Mesenteric fat pad (tissue), 1 donor: ENCODE results near the gene SDK2. TPM values are rescaled to one million over a fixed set of nuclear protein-coding genes. Genes with fewer than 3 reads are reported as not detected.

Source experiments
- DNase-seq: peaks from one replicate; pipeline ENCODE4 v3.0.0-alpha.2; 2020; ENCODE audit warnings: low spot score
- total RNA-seq: library from RNA; stranded (reverse); fragmentation: NEBNext Ultra II Directional; extraction: Animal tissue kit (Norgen Biotek cat#: 25700); gene quantifications from one replicate; pipeline ENCODE4 v1.2.1, GENCODE V29; 2021
- donor health status: DM: yes; HTN: yes; CAD: no.

The SDK2 gene
- total RNA-seq, 1 donor from 2014 or later, result 0.84 TPM

DNA sequence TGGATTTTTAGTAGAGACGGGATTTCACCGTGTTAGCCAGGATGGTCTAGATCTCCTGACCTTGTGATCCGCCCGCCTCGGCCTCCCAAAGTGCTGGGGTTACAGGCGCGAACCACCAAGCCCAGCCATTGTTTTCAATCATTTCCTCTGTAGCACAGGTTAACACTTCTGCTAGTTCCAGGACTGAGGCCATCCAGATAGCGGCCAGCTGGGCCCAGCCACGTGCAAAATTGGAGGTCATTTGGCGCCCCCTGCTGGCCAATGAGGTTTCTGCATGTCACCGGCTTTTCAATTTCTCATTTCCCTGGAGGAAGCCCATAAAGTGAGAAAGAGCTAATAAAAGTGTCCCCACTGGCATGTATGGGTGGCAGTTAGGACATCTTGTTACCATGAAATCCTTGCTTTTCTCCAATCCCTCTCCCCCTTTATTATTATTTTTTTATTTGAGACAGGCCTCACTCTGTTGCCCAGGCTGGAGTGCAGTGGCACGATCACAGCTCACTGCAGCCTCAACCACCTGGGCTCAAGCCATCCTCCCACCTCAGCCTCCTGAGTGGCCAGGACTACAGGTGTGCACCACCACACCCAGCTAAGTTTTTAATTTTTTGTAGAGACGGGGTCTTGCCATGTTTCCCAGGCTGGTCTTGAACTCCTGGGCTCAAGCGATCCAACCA is 274.3 kb downstream of the SDK2 start:
- peak; percentile 94 for DNase-seq

DNA sequence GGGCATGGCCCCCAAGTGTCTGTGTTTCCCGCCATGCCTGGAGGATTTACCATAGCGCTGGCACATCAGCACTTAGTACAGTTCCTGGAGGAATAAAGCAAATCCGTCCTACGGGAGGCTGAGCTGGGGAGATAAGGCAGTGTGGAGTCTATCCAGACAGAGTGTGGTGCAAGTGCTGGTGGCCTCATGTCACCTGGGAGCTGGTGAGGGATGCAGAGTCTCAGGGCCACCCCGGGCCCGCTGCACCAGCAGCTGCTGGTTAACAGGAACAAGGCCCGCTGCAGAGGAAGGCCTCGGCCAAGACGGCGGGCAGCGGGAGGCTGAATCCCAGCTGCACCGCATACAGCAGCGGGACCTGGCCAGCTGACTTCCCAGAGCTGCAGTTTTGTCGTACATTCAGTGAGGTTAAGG is 275.1 kb downstream of the SDK2 start:
- DNase-seq, result no peak

DNA sequence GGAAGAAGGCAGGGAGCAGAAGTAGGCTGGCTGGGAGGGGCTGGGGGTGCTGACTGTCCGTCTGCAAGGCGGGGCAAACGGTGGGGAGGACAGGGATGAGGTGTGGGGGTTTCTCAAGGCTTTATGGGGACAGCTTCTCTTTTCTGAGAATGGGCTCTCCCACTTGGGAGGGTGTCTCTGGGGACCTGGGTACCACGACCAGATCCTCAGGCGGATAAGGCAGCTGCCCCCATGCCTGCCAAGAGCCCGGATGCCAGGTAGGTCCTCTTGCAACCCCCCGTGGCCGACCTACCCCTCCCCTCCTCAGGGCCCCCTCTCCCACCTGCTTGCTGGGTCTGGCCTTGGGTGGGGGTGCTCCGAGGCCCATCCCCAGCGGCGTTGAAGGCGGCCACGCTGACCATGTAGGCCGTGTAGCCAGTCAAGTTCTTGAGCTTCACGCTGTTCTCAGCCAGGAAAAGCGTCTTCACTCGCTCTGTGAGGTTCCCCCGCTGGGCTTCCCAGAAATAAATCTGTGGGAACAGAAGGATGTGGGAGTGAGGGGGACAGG is 276.1 kb downstream of the SDK2 start:
- no peak for DNase-seq

DNA sequence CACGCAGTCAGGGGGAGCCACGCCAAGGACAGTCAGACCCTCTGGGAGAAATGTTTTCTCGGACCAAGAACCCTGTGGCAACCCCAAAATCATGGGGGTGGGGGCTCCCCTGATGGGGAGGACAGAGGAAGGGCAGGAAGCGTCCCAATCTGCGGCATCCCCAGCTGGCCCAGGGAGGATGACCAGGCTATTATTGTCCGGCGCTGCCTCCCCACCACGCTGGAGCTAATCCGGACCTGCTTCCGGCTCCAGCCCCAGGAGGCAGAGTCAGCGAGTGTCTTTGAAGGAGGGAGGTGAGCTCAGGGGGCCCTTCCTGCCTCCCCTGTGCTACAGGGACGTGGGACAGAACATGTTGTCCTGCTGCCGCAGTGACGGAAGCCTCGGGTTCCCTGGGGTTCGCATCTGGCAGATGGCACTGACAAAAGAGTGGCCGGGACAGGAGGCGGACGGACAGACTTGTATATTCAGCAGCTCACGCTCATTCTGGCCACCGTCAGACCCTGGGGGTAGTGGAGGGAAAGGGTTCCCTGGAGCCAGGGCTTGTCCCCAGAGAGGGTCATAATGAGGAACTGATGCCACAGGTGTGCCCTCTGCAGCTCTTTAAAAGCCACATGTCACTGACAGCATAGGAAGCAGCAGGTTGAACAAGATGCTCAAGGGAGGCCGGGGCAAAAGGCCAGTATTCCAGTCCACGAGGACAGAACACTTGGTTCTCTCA is 278.2 kb downstream of the SDK2 start:
- DNase-seq, result no peak

DNA sequence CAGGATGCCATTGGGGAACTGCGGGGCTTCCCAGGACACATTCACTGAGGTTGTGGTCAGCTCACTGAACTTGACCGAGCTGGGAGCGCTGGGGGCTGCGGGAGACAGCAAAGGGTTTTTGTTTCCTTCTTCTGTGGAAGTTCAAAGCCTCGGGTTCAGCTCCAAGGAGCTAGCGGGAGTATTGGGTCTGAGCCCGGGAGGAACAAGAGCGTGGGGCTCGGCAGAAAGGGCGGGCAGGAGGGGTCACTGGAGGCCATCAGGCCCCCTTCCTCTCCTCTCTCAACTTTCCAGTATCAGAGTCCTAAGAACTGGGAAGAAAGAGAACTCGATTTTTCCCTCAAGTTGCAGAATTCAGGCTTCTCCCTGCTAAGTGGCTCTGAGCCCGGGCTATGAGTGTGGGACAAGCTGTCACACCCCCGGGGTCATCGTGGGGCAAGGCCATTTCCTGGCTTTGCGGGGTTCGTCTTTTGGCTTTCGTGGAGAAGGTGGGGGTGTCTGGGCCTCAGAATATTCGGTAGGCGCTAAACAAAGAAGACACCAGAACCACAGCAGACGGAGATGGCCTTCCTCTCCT is 278.9 kb downstream of the SDK2 start:
- no peak for DNase-seq

DNA sequence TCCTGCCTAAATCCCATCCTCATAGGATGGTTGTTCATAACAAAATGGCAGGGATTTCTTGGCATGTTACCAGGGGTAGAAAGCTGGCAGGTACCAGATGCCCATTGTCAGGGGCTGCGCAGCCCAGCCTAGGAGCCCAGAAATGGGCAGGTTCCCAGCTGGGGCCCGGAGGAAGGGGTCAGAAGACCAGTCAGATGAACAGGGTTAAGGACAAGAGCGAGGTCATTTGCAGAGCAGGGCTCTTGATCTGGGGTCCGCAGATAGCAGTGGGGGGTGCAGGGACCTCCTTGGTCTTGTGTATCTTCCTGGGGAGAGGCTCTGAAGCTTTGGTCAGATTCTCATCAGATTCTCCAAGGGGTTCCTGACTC is 280.1 kb downstream of the SDK2 start:
- no peak for DNase-seq

DNA sequence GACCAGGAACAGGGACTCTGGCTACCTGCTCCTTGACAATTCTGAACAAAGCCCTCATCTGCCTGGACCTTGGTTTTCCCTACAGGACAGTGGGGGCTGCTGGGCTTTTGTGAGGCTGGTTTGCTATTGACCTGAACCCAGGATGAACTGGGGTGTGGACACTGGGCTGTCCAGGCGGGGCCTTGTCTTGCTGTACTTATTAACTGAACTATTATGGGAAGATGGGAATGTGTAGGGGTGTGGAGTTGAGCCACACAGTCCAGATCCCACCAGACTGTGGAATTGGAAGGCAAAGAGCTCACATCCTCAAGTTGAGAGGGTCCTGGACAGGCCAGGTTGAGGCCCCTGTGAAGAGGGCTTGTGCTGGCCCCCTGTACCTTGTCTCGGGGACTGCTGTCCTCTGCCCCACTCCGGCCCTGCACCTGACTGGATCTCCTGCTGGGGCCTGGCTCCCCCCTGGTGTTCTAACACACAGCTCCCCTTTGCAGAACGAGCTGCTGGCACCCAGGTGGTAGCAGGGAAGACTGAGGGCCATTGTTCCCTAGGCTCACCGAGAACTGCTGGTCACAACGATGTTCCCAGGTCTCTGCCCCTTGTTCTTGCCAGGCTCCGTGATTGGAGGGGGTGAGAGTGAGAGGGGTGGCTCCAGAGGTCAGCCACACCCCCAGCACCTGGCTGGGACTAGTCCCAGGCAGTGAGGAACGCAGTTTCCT is 280.6 kb downstream of the SDK2 start:
- no peak for DNase-seq

DNA sequence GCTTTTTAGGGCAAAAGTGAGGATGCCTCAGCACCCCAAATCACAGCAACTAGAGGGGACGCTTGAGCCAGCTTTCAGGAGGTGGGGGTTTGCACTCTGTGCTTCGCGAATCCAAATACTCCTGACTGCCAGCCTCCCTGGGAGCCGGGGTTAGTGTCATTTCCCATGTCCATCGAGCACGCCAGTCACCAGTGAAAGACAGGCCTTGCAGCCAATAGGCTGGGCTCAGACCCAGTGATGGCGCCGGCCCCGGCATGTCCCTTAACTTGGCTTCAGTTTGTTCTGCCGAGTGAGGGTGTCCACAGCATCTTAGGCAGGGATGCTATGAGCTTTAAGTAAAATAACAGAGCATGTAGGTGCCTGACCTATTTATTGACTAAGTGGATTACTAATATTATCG is 281.5 kb downstream of the SDK2 start:
- no peak for DNase-seq

DNA sequence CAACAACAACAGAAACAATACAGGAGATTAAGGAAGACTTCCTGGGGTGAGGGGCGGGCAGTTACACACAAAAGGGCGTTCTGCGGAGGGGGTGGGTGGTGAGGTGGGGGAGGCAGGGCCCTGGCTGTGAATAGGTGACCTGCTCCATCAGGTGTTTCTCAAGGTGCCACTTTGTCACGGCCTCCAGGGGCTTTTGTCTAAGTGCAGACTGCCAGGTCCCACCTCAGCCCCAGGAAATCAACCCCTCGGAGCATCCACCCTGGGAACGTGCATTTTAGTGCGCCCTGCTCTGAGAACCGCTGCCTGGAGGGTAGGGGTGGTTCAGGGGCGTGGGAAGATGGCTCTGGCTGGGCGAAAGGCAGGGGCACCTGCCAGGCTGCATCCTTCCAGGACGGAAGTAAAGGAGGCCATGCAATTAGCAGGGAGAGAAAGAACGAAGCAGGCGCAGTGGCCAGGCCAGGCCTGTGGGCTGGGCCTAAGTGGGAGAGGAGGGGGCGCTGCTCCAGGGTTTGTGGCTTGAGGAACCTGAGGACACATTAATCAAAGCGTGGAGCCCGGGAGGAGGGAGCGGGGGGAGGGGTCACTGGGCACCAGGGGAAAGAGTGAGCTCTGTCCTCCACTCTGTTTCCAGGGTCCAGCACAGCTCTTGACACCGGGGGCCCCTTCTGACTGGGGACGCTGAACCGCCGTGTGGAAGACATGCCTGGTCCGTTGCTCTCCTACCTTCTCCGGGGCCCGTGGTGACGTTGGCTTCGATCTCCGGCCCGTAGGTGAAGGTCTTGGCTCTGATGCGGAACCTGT is 283.1 kb downstream of the SDK2 start:
- no peak for DNase-seq

DNA sequence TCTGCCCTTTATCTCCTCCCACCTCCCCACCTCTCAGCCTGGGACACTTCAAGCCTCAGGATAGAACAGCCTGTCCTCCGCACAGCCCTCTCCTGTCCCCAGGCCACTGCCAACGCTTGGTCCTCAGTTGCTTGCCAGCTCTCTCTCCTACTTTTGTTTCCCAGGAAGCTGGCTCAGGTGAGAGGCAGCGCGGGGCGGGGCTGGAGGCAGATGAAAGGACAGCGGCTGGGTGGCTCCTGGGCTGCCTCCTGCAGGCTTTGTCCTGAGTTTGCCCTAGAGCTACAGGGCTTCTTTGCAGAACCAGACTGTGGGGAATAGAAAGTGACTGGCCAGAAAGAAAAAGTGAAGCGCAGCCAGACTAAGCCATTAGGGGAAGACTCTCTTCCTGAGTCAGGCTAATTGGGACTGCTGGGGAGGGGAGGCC is 284.2 kb downstream of the SDK2 start:
- no peak for DNase-seq

DNA sequence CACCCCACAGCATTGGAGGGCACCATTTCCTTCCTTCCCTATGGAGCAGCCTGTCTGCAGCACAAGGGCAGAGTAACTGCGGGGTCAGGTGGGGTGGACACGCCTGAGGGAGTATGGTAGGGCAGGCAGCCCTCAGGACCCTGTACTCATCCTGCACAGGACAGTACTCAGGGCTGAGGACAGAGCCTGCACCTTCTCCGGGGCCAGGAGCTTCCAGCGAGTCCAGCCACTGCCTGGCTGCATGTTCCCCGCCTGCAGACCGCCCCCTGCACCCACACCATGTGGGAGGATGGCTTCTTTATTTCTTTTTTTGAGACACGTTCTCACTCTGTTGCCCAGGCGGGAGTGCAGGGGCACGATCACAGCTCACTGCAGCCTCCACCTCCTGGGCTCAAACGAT is 284.9 kb downstream of the SDK2 start:
- DNase-seq, result no peak

DNA sequence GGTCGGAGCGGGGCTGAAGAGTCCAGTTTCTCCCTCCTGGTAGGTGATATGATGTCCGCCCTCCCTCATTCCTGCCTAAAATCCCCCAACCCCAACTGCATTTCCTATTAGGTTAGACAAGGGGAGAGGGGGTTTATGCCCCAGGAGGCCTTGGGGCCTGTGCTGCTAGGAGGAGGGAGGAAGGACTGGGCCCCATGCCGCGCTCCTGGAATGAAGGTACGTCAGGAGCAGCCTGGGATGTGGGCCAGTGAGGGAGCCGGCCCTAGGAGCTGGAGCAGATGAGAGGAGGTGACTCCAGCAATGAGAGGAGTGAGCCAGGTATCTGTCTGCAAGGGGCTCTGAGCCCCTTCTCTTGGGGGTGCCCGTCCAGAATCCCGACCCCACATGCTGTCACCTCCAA is 285.6 kb downstream of the SDK2 start:
- DNase-seq, result no peak

DNA sequence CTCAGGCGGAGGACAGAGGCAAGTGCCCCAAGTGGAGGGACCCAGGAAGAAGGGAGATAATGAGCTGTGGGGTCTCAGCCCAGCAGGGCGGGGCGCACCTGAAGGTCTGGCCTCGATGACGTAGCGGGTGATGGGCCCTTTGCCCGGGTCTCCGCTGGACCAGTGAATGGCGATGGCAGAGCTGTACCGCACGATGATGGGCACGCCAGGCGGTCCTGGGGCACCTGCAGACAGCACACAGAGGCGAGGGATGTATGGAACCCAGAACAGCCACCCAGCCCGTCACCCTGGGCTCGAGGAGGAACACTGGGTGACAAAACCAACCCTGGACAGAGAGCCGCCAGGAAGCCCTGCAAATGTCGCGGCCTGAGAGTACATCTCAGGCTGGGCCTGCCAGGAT is 286.3 kb downstream of the SDK2 start:
- no peak for DNase-seq

DNA sequence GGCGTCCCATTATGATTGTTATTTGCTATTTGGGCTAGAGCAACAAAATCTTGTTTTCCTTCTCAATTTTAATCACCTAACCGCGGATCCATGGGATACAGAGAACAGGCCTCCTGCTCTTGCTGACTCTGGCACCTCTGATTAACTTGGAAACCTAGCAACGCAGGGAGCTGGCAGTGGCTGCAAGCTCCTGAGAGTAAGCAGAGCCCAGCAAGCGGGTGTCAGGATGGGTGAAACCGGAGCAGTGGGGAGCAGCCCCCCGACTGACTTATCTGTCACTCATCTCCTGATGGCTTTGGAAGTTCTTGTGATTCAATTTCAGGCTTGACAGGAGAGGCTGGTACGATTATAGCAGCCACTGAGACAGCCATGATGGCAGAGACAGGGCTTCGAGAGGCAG is 286.9 kb downstream of the SDK2 start:
- DNase-seq, result no peak

DNA sequence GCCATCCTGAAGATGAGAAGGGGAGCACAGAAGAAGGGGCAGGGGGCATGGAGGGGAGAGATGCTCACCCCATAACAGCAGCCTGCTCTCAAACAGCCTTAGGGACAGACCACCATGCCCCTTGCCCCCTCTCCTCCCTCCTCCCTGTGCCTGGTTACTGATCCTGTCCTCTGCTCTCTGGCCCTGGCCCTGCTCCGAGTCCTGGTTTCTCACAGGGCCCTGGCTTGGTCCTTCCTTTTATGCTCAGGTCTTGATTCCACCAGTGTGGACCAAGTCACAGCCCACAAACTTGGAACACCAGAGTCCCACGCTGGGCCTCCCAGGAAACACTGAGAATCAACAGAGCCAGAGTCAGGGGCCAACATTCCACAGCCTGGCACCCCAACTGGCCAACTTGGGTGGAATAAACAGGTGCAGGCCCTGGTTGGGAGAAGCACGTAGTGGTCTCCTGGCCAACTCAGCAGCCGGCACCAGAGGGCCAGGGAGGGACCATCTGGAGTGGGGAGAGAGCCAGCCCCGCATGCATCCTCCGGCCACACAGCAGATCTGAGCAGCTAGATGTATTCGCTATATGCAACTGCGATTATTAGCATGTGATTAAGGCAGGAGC is 287.6 kb downstream of the SDK2 start:
- no peak for DNase-seq

DNA sequence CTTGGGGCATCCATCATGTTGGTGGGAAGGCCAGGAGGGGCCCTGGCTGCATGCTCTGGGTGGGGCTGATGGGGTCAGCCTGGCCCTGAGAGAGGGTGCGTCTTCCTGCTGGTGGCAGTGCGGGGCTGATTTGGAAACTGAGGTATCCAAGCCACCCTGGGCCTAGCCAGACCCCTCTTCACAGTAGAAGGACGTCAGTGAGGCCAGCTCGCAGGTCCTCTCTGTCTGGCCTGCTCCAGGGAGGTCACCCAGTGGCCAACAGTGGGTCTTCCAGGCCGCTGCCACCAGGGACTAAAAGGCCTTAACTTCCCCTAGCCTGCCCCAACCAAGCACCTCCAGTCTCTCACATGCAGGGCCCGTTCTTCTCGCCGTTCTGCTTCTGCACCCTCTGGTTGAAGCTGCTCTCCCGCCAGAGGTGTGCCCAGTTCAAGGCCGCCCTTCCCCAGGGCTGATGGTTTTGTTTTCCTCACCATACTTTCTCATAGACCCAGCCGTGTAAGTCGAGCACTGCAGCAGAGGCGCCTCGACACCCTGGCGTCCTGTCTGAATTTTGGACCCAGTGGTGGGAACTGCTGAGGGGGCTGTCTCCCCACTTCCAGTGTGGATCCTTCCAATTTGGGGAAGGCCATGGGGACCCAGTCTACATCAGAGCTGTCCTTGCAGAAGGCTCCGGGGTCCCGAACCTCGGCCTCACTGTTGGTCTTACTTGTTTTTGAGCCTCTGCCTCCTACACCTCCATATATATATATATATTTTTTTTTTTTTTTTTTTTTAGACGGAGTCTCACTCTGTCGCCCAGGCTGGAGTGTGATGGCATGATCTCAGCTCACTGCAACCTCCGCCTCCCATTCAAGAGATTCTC is 289.6 kb downstream of the SDK2 start:
- DNase-seq, result no peak

DNA sequence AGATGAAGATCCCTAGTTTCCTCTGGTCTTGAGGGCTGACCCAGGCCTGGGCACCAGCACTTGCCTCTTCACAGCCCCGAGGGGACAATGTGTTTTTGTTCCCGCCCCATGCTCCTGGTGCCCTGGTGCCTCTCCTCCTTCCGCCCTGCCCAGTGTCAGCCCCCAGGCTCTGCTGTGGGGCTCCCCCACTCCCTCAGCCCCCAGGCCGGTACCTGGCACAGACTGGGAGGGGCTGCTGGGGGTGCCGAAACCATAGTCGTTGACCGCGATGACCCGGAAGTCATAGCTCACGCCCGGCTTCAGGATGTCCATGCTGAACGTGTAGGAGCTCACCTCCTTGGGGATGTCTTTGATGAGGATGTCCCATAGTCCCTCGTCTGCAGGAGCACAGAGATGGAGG is 292.0 kb downstream of the SDK2 start:
- DNase-seq, result no peak

DNA sequence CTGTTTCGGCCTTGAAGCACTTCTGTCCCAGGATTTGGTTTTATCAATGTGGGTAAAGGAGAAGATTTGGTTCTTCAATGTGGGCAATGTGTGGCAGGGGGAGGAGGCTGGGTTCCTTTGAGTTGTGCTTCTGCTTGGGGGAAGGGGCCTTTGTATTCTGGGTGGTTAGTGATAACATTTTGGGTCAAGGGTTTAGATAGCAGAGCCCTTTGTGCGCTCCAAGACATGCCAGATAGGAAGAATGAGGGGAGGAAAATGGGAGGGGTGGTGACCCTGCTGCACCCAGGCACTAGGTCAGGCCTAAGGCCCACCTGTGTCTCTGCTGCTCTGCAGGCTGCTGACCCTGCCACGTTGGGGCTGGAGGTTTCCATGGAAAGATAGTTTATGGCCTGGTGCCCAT is 292.5 kb downstream of the SDK2 start:
- no peak for DNase-seq

DNA sequence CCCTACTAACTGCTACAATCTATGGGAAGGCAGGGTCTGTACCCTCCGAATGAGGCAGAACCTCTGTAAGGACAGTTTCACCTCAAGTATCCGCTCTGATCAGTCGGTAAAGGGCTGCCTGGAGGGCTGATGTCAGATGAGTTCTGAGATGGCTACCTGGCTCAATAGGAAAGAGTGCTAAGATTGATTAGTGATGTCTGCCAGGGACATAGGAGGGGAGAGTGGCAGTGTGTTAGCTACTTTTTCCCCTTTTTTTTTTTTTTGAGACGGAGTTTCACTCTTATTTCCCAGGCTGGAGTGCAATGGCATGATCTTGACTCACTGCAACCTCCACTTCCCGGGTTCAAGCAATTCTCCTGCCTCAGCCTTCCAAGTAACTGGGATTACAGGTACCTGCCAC is 293.4 kb downstream of the SDK2 start:
- no peak for DNase-seq

DNA sequence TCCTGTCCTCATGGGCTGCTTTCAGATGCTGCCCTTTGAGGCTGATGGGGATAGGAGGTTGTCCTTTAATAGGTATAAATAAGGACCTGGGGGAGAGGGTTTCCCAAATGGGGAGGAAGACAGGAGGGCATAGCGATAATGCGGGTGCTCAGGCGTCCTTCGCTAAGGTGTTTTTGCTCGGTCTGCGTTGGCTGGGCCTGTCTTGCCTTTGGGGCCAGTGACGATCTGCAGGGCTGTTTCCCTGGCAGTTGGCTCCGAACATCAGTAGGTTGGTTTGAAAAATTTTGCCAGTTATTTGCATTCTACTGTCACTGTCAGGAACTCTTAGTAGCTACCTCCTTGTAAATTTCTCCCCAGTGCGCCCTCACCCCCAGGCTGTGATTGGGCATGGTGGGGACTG is 294.6 kb downstream of the SDK2 start:
- no peak for DNase-seq
